ENCODE results near the gene AVPR2.

Gene AVPR2

GRCh38 chrX:153909980-153910360 is 5.5 kb downstream of the AVPR2 start:
- Mint-ChIP-seq H3K4me3 (no peak overlapping the region), H3K27ac (no peak overlapping the region), H3K27me3 (no peaks in the 10 kb centered on the region), H3K4me1 (ENCODE audit: low read depth) (peaks cover 6% of the 10 kb centered on the region), H3K9me3 (no peaks in the 10 kb centered on the region), H3K36me3 (ENCODE audit: low read depth) (peaks cover 9% of the 10 kb centered on the region)

GRCh38 chrX:153910446-153910845 is 6.0 kb downstream of the AVPR2 start:
- no peak overlapping the region for H3K4me3 Mint-ChIP-seq

GRCh38 chrX:153911798-153912197 is 7.3 kb downstream of the AVPR2 start:
- Mint-ChIP-seq H3K9me3 (no peaks in the 10 kb centered on the region), H3K4me3 (no peak overlapping the region), H3K27me3 (no peaks in the 10 kb centered on the region), H3K36me3 (ENCODE audit: low read depth) (peaks cover 20% of the 10 kb centered on the region), H3K4me1 (ENCODE audit: low read depth) (peaks cover 5% of the 10 kb centered on the region), H3K27ac (peak overlapping the region; percentile 61)

More at GRCh38 chrX:153910446-153910845, 6.0 kb downstream of the AVPR2 start:
- Mint-ChIP-seq H3K9me3 (no peaks in the 10 kb centered on the region), H3K4me1 (ENCODE audit: low read depth) (peaks cover 5% of the 10 kb centered on the region), H3K27me3 (no peaks in the 10 kb centered on the region), H3K27ac (no peak overlapping the region), H3K36me3 (ENCODE audit: low read depth) (peaks cover 9% of the 10 kb centered on the region)

GRCh38 chrX:153913211-153913610 is 8.7 kb downstream of the AVPR2 start:
- Mint-ChIP-seq H3K4me1 (ENCODE audit: low read depth) (peaks cover 5% of the 10 kb centered on the region), H3K27ac (no peak overlapping the region), H3K27me3 (no peaks in the 10 kb centered on the region), H3K4me3 (no peak overlapping the region), H3K36me3 (ENCODE audit: low read depth) (peaks cover 27% of the 10 kb centered on the region), H3K9me3 (no peaks in the 10 kb centered on the region)

GRCh38 chrX:153913701-153914100 is 9.2 kb downstream of the AVPR2 start:
- peaks cover 31% of the 10 kb centered on the region for H3K36me3 Mint-ChIP-seq (ENCODE audit: low read depth)
- no peaks in the 10 kb centered on the region for H3K9me3 Mint-ChIP-seq
- H3K27me3 Mint-ChIP-seq, result no peaks in the 10 kb centered on the region
- peaks cover 5% of the 10 kb centered on the region for H3K4me1 Mint-ChIP-seq (ENCODE audit: low read depth)
- H3K4me3 Mint-ChIP-seq, result no peak overlapping the region
- H3K27ac Mint-ChIP-seq, result no peak overlapping the region

GRCh38 chrX:153917869-153918268 is 13.4 kb downstream of the AVPR2 start:
- Mint-ChIP-seq H3K4me3 (no peak overlapping the region), H3K36me3 (ENCODE audit: low read depth) (peaks cover 35% of the 10 kb centered on the region), H3K27ac (no peak overlapping the region), H3K9me3 (no peaks in the 10 kb centered on the region), H3K4me1 (ENCODE audit: low read depth) (peaks cover 9% of the 10 kb centered on the region), H3K27me3 (no peaks in the 10 kb centered on the region)

- H3K27me3 Mint-ChIP-seq, result no peaks in the 10 kb centered on the region
- no peak overlapping the region for H3K27ac Mint-ChIP-seq
- H3K9me3 Mint-ChIP-seq, result no peaks in the 10 kb centered on the region
- H3K4me1 Mint-ChIP-seq (ENCODE audit: low read depth), result peaks cover 15% of the 10 kb centered on the region
- H3K36me3 Mint-ChIP-seq (ENCODE audit: low read depth), result peaks cover 38% of the 10 kb centered on the region
- no peak overlapping the region for H3K4me3 Mint-ChIP-seq
Measured at GRCh38 chrX:153919281-153919680, 14.8 kb downstream of the AVPR2 start.

GRCh38 chrX:153920546-153920945 is 16.1 kb downstream of the AVPR2 start:
- Mint-ChIP-seq H3K36me3 (ENCODE audit: low read depth) (peaks cover 39% of the 10 kb centered on the region), H3K4me1 (ENCODE audit: low read depth) (peaks cover 15% of the 10 kb centered on the region), H3K4me3 (no peak overlapping the region), H3K27me3 (no peaks in the 10 kb centered on the region), H3K9me3 (no peaks in the 10 kb centered on the region), H3K27ac (no peak overlapping the region)

- H3K4me1 Mint-ChIP-seq (ENCODE audit: low read depth), result peaks cover 15% of the 10 kb centered on the region
- no peaks in the 10 kb centered on the region for H3K27me3 Mint-ChIP-seq
- H3K27ac Mint-ChIP-seq, result no peak overlapping the region
- H3K36me3 Mint-ChIP-seq (ENCODE audit: low read depth), result peaks cover 35% of the 10 kb centered on the region
- no peak overlapping the region for H3K4me3 Mint-ChIP-seq
- no peaks in the 10 kb centered on the region for H3K9me3 Mint-ChIP-seq
Measured at GRCh38 chrX:153921070-153921469, 16.6 kb downstream of the AVPR2 start.

- peak overlapping the region; percentile 97 for H3K27ac Mint-ChIP-seq
- H3K36me3 Mint-ChIP-seq (ENCODE audit: low read depth), result peaks cover 29% of the 10 kb centered on the region
- H3K4me1 Mint-ChIP-seq (ENCODE audit: low read depth), result peaks cover 15% of the 10 kb centered on the region
Measured at GRCh38 chrX:153921511-153922446, 17.3 kb downstream of the AVPR2 start.

GRCh38 chrX:153922932-153923857 is 18.7 kb downstream of the AVPR2 start:
- H3K4me1 Mint-ChIP-seq (ENCODE audit: low read depth), result peaks cover 15% of the 10 kb centered on the region
- peak overlapping the region; percentile 93 for H3K4me3 Mint-ChIP-seq
- peak overlapping the region; percentile 97 for H3K27ac Mint-ChIP-seq
- peaks cover 22% of the 10 kb centered on the region for H3K36me3 Mint-ChIP-seq (ENCODE audit: low read depth)
- H3K9me3 Mint-ChIP-seq, result no peaks in the 10 kb centered on the region
- H3K27me3 Mint-ChIP-seq, result no peaks in the 10 kb centered on the region

More at GRCh38 chrX:153921511-153922446, 17.3 kb downstream of the AVPR2 start:
- H3K27me3 Mint-ChIP-seq, result no peaks in the 10 kb centered on the region
- no peaks in the 10 kb centered on the region for H3K9me3 Mint-ChIP-seq
- H3K4me3 Mint-ChIP-seq, result peak overlapping the region; percentile 93

GRCh38 chrX:153924149-153924861 is 19.8 kb downstream of the AVPR2 start:
- peaks cover 22% of the 10 kb centered on the region for H3K36me3 Mint-ChIP-seq (ENCODE audit: low read depth)
- H3K27me3 Mint-ChIP-seq, result no peaks in the 10 kb centered on the region
- H3K4me3 Mint-ChIP-seq, result peak overlapping the region; percentile 93
- no peaks in the 10 kb centered on the region for H3K9me3 Mint-ChIP-seq
- H3K27ac Mint-ChIP-seq, result peak overlapping the region; percentile 97
- H3K4me1 Mint-ChIP-seq (ENCODE audit: low read depth), result peaks cover 24% of the 10 kb centered on the region

GRCh38 chrX:153925387-153925738 is 20.9 kb downstream of the AVPR2 start:
- Mint-ChIP-seq H3K27ac (peak overlapping the region; percentile 97), H3K4me3 (peak overlapping the region; percentile 93), H3K9me3 (no peaks in the 10 kb centered on the region), H3K27me3 (no peaks in the 10 kb centered on the region), H3K4me1 (ENCODE audit: low read depth) (peaks cover 26% of the 10 kb centered on the region), H3K36me3 (ENCODE audit: low read depth) (peaks cover 16% of the 10 kb centered on the region)

- peak within 1 kb of the TSS; percentile 97 for H3K27ac Mint-ChIP-seq
- peak within 1 kb of the TSS; percentile 93 for H3K4me3 Mint-ChIP-seq
- peaks cover 26% of the 10 kb centered on the region for H3K4me1 Mint-ChIP-seq (ENCODE audit: low read depth)
- no peaks in the 10 kb centered on the region for H3K9me3 Mint-ChIP-seq
- no peaks in the 10 kb centered on the region for H3K27me3 Mint-ChIP-seq
- peaks cover 20% of the 10 kb centered on the region for H3K36me3 Mint-ChIP-seq (ENCODE audit: low read depth)
Measured at GRCh38 chrX:153925739-153926551, 21.5 kb downstream of the AVPR2 start, which contains the start of gene ARHGAP4. Gene ARHGAP4 (minus strand): TSS chrX:153926264. CDS start chrX:153926202, 62 bp downstream.
